ENCODE measurements around the gene SEC22A.

SEC22A gene

DNA sequence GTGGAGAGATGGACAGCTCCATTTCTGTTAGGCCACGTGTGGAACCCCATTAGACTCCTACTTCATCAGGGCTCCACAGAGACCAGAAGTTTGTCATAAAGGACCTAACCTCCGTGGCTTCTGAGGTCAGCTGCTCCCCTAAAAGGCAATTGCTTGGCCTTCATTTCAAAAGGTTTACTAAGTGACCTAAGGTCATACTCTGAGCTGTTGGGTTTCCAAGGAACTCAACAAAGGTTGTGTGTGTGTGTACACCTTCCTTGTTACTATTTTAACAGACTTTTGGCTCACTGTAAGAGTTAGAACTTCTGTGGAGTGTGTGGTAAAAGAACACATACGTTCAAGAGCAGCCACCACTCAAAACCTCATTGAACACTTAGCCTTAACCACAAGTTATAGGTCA is 73.9 kb downstream of the SEC22A start:
- TF ChIP-seq POLR2AphosphoS5 (IDR thresholded peaks at IDR 0.05; ENCODE audit: low read depth) (no peak), SPI1 (IDR thresholded peaks at IDR 0.05; ENCODE audit: borderline replicate concordance, low read depth) (no peak), GABPA (IDR thresholded peaks at IDR 0.05; ENCODE audit: low read depth) (no peak)
- TF ChIP-seq, protein P1, sequence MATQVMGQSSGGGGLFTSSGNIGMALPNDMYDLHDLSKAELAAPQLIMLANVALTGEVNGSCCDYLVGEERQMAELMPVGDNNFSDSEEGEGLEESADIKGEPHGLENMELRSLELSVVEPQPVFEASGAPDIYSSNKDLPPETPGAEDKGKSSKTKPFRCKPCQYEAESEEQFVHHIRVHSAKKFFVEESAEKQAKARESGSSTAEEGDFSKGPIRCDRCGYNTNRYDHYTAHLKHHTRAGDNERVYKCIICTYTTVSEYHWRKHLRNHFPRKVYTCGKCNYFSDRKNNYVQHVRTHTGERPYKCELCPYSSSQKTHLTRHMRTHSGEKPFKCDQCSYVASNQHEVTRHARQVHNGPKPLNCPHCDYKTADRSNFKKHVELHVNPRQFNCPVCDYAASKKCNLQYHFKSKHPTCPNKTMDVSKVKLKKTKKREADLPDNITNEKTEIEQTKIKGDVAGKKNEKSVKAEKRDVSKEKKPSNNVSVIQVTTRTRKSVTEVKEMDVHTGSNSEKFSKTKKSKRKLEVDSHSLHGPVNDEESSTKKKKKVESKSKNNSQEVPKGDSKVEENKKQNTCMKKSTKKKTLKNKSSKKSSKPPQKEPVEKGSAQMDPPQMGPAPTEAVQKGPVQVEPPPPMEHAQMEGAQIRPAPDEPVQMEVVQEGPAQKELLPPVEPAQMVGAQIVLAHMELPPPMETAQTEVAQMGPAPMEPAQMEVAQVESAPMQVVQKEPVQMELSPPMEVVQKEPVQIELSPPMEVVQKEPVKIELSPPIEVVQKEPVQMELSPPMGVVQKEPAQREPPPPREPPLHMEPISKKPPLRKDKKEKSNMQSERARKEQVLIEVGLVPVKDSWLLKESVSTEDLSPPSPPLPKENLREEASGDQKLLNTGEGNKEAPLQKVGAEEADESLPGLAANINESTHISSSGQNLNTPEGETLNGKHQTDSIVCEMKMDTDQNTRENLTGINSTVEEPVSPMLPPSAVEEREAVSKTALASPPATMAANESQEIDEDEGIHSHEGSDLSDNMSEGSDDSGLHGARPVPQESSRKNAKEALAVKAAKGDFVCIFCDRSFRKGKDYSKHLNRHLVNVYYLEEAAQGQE (IDR thresholded peaks at IDR 0.05; ENCODE audit: insufficient replicate concordance, low read depth) = no peak
- TF ChIP-seq, protein P2, sequence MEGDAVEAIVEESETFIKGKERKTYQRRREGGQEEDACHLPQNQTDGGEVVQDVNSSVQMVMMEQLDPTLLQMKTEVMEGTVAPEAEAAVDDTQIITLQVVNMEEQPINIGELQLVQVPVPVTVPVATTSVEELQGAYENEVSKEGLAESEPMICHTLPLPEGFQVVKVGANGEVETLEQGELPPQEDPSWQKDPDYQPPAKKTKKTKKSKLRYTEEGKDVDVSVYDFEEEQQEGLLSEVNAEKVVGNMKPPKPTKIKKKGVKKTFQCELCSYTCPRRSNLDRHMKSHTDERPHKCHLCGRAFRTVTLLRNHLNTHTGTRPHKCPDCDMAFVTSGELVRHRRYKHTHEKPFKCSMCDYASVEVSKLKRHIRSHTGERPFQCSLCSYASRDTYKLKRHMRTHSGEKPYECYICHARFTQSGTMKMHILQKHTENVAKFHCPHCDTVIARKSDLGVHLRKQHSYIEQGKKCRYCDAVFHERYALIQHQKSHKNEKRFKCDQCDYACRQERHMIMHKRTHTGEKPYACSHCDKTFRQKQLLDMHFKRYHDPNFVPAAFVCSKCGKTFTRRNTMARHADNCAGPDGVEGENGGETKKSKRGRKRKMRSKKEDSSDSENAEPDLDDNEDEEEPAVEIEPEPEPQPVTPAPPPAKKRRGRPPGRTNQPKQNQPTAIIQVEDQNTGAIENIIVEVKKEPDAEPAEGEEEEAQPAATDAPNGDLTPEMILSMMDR (IDR thresholded peaks at IDR 0.05; ENCODE audit: insufficient read depth, low read length) = no peak
- DNase-seq (ENCODE audit: low read depth in 1 of 2, low spot score in 1 of 2) = no peak
- H3K27me3 ChIP-seq (ENCODE audit: insufficient read depth, poor library complexity, severe bottlenecking) = no peaks in the 10 kb centered on the region
- no peak overlapping the region for H3K4me3 ChIP-seq (replicated peaks; ENCODE audit: insufficient read depth, low read length)
- H3K27ac ChIP-seq (replicated peaks) = no peak overlapping the region

DNA sequence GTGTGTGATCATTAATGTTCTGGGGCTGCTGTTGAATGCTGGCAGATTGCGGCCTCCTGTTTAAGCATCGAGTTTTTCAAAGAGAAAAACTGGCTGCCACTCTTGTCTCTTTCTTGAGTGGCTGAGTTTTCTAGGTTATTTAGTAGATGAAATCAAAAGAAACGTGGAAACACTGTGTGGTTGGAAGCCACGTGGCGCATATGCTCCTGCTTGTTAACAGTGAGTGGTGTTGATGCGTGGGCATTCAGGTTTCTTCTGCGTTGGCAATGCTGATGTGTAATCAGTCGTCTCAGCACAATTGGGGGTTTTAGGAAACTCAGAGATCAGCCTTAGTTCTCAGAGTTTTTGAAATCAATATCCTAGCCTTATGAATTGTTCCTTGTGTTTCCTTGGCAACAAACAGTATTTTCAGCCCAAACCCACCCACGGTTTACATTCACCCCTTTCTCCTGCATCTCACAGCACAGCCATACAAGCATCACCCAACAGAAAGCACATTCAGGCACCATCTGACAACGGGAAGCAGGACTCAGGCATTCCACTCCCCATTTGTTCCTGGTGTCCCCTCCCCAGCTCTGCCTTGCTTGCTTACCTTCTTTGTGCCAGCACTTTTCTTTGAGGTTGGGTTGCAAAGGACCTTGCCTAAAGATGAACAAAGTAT is 74.7 kb downstream of the SEC22A start:
- Histone ChIP-seq H3K27me3 (ENCODE audit: insufficient read depth, poor library complexity, severe bottlenecking) (no peaks in the 10 kb centered on the region), H3K27ac (replicated peaks) (no peak overlapping the region), H3K4me3 (replicated peaks; ENCODE audit: insufficient read depth, low read length) (no peak overlapping the region)
- TF ChIP-seq SPI1 (IDR thresholded peaks at IDR 0.05; ENCODE audit: borderline replicate concordance, low read depth) (no peak), POLR2AphosphoS5 (IDR thresholded peaks at IDR 0.05; ENCODE audit: low read depth) (no peak), GABPA (IDR thresholded peaks at IDR 0.05; ENCODE audit: low read depth) (no peak)
- TF ChIP-seq, protein P2 (IDR thresholded peaks at IDR 0.05; ENCODE audit: insufficient read depth, low read length) = no peak
- TF ChIP-seq, protein P1 (IDR thresholded peaks at IDR 0.05; ENCODE audit: insufficient replicate concordance, low read depth) = no peak
- no peak for DNase-seq (ENCODE audit: low read depth in 1 of 2, low spot score in 1 of 2)

DNA sequence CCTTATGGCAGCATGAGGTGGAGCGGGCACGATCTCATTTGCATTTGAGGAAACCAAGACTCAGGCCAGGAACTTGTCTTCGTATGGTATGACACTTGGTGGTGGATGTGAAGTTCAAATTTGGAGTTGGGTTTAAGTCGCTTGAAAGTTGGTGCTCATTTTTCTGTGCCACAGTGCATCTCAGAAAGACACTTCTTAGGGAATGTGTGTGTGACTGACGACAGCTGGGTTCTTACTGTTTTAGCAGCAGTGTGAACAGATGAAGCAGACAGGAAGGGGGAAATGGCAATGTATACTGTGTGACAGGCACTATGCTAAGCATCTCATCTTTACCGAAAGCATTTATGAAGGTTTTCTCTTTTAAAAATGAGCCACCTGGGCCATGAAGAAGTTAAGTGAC is 75.4 kb downstream of the SEC22A start:
- Histone ChIP-seq H3K27ac (replicated peaks) (no peak overlapping the region), H3K27me3 (ENCODE audit: insufficient read depth, poor library complexity, severe bottlenecking) (no peaks in the 10 kb centered on the region), H3K4me3 (replicated peaks; ENCODE audit: insufficient read depth, low read length) (no peak overlapping the region)
- TF ChIP-seq, protein P2 (IDR thresholded peaks at IDR 0.05; ENCODE audit: insufficient read depth, low read length) = no peak
- TF ChIP-seq POLR2AphosphoS5 (IDR thresholded peaks at IDR 0.05; ENCODE audit: low read depth) = no peak
- no peak for TF ChIP-seq SPI1 (IDR thresholded peaks at IDR 0.05; ENCODE audit: borderline replicate concordance, low read depth)
- TF ChIP-seq, protein P1 (IDR thresholded peaks at IDR 0.05; ENCODE audit: insufficient replicate concordance, low read depth) = no peak
- TF ChIP-seq GABPA (IDR thresholded peaks at IDR 0.05; ENCODE audit: low read depth) = no peak
- DNase-seq (ENCODE audit: low read depth in 1 of 2, low spot score in 1 of 2) = no peak
